PFSK-1 (cell line): ENCODE measurements around the gene NUP214.

Experiments used
- POLR2AphosphoS5 ChIP-seq: IDR thresholded peaks from 2 replicates; pipeline ENCODE4 v1.6.1; 2012; ENCODE audit warnings: low read depth, mild to moderate bottlenecking, control low read depth, low read length, moderate library complexity
- TAF1 ChIP-seq: IDR thresholded peaks from 2 replicates; pipeline ENCODE4 v1.6.1; 2012; ENCODE audit warnings: low read length, control low read depth, borderline replicate concordance; ENCODE audit not compliant: insufficient read depth
- TF ChIP-seq, protein P1 (sequence below), 2 experiments: IDR thresholded peaks; 2 replicates each; pipeline versions ENCODE4 v1.6.1 to v1.8.0; 2011 to 2012; ENCODE audit warnings: low read depth in 2 of 2, low read length in 2 of 2, control low read depth in 1 of 2, inconsistent platforms in 1 of 2, mild to moderate bottlenecking in 1 of 2, moderate library complexity in 1 of 2; ENCODE audit not compliant: insufficient read depth in 1 of 2

GRCh38 chr9:131114084-131114535 is 11.3 kb upstream of the NUP214 start:
- no peak for TF ChIP-seq POLR2AphosphoS5
- TF ChIP-seq, protein P1, sequence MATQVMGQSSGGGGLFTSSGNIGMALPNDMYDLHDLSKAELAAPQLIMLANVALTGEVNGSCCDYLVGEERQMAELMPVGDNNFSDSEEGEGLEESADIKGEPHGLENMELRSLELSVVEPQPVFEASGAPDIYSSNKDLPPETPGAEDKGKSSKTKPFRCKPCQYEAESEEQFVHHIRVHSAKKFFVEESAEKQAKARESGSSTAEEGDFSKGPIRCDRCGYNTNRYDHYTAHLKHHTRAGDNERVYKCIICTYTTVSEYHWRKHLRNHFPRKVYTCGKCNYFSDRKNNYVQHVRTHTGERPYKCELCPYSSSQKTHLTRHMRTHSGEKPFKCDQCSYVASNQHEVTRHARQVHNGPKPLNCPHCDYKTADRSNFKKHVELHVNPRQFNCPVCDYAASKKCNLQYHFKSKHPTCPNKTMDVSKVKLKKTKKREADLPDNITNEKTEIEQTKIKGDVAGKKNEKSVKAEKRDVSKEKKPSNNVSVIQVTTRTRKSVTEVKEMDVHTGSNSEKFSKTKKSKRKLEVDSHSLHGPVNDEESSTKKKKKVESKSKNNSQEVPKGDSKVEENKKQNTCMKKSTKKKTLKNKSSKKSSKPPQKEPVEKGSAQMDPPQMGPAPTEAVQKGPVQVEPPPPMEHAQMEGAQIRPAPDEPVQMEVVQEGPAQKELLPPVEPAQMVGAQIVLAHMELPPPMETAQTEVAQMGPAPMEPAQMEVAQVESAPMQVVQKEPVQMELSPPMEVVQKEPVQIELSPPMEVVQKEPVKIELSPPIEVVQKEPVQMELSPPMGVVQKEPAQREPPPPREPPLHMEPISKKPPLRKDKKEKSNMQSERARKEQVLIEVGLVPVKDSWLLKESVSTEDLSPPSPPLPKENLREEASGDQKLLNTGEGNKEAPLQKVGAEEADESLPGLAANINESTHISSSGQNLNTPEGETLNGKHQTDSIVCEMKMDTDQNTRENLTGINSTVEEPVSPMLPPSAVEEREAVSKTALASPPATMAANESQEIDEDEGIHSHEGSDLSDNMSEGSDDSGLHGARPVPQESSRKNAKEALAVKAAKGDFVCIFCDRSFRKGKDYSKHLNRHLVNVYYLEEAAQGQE (IDR thresholded peaks at IDR 0.05; ENCODE audit: insufficient read depth in 1 of 2, low read depth in 2 of 2, low read length in 2 of 2), result no peak
- no peak for TF ChIP-seq TAF1
